ENCODE data around the gene KRT25. TPM values are rescaled to one million over a fixed set of nuclear protein-coding genes. Genes with fewer than 3 reads are reported as not detected.

The KRT25 gene
- total and polyA plus RNA-seq, 2 donors from 2014 or later, result not detected

DNA sequence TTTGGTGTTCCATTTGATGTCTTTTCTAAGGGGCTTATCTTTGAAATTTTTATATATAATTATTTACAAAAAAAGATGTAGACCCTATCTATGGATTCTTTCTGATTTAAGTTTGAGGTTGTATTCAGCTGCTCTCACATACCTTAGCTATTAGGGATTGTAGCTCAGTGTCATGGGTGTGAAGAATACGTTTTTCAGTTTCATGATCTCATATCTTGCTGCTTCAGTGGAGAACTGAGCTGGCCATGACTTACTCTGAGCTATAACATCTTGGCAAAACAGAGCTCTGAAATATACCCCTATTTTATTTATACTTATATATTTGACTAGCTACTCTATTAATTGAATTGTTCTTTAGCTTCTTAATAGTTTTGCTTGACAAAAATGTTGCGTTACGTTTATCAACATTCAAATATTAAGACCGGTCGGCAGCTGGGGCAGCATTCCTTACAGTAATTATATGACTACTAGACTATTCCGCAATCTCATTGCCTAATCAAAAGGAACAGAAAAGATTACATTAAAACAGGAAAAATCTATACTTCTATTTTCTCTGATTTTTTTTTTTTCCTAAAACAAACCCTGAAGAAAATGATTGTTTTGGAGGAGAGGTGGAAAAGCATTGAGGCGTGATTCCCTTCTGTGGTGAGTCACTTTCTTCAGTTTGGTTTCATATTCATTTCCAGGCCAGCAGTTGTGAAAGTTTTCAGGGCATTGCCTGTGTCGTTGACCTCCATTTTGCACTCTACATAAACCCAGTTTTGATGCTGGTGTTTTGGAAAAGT is 27.5 kb downstream of the KRT25 start:
- Histone ChIP-seq H3K9me3 (ENCODE audit: control insufficient read depth in 2 of 3, insufficient read depth in 1 of 3, low read length in 3 of 3) (no peaks in the 10 kb centered on the region), H3K27me3 (ENCODE audit: control insufficient read depth, insufficient read depth, low read length) (no peaks in the 10 kb centered on the region), H3K4me3 (ENCODE audit: low read length in 3 of 3) (no peak overlapping the region), H3K4me1 (ENCODE audit: control insufficient read depth in 2 of 3, insufficient read depth in 2 of 3, low read depth in 1 of 3, low read length in 3 of 3) (no peaks in the 10 kb centered on the region), H3K27ac (ENCODE audit: low read depth in 2 of 2, low read length in 2 of 2) (no peak overlapping the region), H3K9ac (ENCODE audit: low read length in 3 of 3) (no peak overlapping the region), H3K36me3 (ENCODE audit: control insufficient read depth in 2 of 3, insufficient read depth in 3 of 3, low read length in 3 of 3) (no peaks in the 10 kb centered on the region)
- DNase-seq (peak in 2 of 5 donors; percentile 38 to 40), FAIRE-seq (no peak)
- TF ChIP-seq, protein P1, sequence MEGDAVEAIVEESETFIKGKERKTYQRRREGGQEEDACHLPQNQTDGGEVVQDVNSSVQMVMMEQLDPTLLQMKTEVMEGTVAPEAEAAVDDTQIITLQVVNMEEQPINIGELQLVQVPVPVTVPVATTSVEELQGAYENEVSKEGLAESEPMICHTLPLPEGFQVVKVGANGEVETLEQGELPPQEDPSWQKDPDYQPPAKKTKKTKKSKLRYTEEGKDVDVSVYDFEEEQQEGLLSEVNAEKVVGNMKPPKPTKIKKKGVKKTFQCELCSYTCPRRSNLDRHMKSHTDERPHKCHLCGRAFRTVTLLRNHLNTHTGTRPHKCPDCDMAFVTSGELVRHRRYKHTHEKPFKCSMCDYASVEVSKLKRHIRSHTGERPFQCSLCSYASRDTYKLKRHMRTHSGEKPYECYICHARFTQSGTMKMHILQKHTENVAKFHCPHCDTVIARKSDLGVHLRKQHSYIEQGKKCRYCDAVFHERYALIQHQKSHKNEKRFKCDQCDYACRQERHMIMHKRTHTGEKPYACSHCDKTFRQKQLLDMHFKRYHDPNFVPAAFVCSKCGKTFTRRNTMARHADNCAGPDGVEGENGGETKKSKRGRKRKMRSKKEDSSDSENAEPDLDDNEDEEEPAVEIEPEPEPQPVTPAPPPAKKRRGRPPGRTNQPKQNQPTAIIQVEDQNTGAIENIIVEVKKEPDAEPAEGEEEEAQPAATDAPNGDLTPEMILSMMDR (IDR thresholded peaks at IDR 0.05; ENCODE audit: borderline replicate concordance, extremely low read depth, insufficient read depth), result no peak
- intact Hi-C loops (cut with DNase I), result no loop called here

DNA sequence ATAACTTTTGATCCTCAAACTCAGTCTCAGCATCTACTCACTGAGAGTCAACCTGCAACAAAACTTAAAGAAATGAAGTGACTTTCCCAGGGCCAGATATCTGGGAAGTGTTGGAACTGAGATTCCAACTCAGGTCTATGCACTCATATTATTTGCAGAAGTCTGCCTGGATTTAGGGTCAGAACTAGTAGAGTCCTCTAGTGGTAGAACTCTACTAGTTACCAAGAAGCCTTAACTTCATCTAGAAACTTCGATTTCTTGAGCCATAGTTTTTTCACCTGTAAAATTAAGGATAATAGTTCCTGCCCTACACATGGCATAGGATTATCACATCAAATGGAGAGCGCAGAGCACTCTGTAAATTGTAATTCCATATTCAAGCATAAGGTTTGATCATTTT is 28.2 kb downstream of the KRT25 start:
- Histone ChIP-seq H3K27me3 (ENCODE audit: control insufficient read depth, insufficient read depth, low read length) (no peaks in the 10 kb centered on the region), H3K27ac (ENCODE audit: low read depth in 2 of 2, low read length in 2 of 2) (no peak overlapping the region), H3K9ac (ENCODE audit: low read length in 3 of 3) (no peak overlapping the region), H3K4me1 (ENCODE audit: control insufficient read depth in 2 of 3, insufficient read depth in 2 of 3, low read depth in 1 of 3, low read length in 3 of 3) (no peaks in the 10 kb centered on the region), H3K4me3 (ENCODE audit: low read length in 3 of 3) (no peak overlapping the region), H3K36me3 (ENCODE audit: control insufficient read depth in 2 of 3, insufficient read depth in 3 of 3, low read length in 3 of 3) (no peaks in the 10 kb centered on the region), H3K9me3 (ENCODE audit: control insufficient read depth in 2 of 3, insufficient read depth in 1 of 3, low read length in 3 of 3) (no peaks in the 10 kb centered on the region)
- intact Hi-C loops (cut with DNase I), result no loop called here
- TF ChIP-seq, protein P1 (IDR thresholded peaks at IDR 0.05; ENCODE audit: borderline replicate concordance, extremely low read depth, insufficient read depth), result peak; percentile 48
- no peak for DNase-seq
- no peak for FAIRE-seq

DNA sequence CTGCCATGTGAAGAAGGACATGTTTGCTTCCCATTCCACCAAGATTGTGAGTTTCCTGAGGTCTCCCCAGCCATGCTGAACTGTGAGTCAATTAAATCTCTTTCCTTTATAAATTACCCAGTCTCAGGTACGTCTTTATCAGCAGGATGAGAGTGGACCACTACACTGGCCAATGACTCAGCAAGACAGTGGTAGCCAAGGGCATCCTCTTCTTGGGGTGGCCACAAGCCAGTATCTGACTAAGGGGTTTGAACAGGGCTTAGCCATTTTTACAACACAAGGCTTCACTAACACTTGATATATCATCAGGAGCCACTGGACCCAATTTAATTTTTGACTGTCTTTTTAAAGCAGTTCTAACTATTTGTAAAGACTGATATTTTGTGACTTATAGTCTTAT is 30.5 kb downstream of the KRT25 start:
- Histone ChIP-seq H3K9me3 (ENCODE audit: control insufficient read depth in 2 of 3, insufficient read depth in 1 of 3, low read length in 3 of 3) (no peaks in the 10 kb centered on the region), H3K4me3 (ENCODE audit: low read length in 3 of 3) (no peak overlapping the region), H3K9ac (ENCODE audit: low read length in 3 of 3) (no peak overlapping the region), H3K27ac (ENCODE audit: low read depth in 2 of 2, low read length in 2 of 2) (no peak overlapping the region), H3K36me3 (ENCODE audit: control insufficient read depth in 2 of 3, insufficient read depth in 3 of 3, low read length in 3 of 3) (no peaks in the 10 kb centered on the region), H3K27me3 (ENCODE audit: control insufficient read depth, insufficient read depth, low read length) (no peaks in the 10 kb centered on the region), H3K4me1 (ENCODE audit: control insufficient read depth in 2 of 3, insufficient read depth in 2 of 3, low read depth in 1 of 3, low read length in 3 of 3) (no peaks in the 10 kb centered on the region)
- no peak for DNase-seq
- TF ChIP-seq, protein P1 (IDR thresholded peaks at IDR 0.05; ENCODE audit: borderline replicate concordance, extremely low read depth, insufficient read depth), result no peak
- intact Hi-C loops (cut with DNase I), result no loop called here
- FAIRE-seq, result no peak
